ENCODE measurements around the gene LMX1B.

Gene LMX1B

DNA sequence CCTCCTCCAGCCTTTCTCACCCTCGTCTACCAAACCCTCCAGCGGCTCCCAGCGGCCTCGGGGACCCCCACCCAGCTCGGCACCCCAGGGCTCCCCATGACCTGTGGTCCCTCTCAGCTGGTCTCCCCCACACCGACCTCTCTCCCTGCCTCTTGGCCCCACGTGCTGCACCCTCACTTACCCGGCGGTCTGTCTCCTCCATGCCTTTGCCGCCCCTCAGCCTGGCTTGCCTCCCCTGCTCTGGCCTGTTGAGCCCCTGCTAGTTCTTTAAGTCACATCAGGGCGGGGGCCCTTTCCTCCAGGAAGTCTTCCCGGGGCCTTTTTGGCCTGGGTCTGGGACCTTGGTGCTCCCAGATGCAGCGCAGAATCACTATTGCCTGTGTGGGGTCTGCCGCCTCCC lies 81.5 kb downstream of the LMX1B start:
- H3K4me3 ChIP-seq (IDR thresholded peaks at IDR 0.05; ENCODE audit: insufficient read depth, low read depth, low read length), result no peak overlapping the region
- H3K27ac ChIP-seq, result no peak overlapping the region
- no peak overlapping the region for H3K4me2 ChIP-seq
- no peaks in the 10 kb centered on the region for H3K4me1 ChIP-seq (ENCODE audit: low read depth, poor library complexity, severe bottlenecking)
- H4K20me1 ChIP-seq (ENCODE audit: insufficient read depth), result no peaks in the 10 kb centered on the region
- H3K9ac ChIP-seq, result no peak overlapping the region
- no peaks in the 10 kb centered on the region for H3K79me2 ChIP-seq (ENCODE audit: insufficient read depth, low read depth)
- H3K36me3 ChIP-seq (ENCODE audit: insufficient read depth), result no peaks in the 10 kb centered on the region
- H2AFZ ChIP-seq (ENCODE audit: low read depth), result no peak overlapping the region
- TF ChIP-seq, protein P1, sequence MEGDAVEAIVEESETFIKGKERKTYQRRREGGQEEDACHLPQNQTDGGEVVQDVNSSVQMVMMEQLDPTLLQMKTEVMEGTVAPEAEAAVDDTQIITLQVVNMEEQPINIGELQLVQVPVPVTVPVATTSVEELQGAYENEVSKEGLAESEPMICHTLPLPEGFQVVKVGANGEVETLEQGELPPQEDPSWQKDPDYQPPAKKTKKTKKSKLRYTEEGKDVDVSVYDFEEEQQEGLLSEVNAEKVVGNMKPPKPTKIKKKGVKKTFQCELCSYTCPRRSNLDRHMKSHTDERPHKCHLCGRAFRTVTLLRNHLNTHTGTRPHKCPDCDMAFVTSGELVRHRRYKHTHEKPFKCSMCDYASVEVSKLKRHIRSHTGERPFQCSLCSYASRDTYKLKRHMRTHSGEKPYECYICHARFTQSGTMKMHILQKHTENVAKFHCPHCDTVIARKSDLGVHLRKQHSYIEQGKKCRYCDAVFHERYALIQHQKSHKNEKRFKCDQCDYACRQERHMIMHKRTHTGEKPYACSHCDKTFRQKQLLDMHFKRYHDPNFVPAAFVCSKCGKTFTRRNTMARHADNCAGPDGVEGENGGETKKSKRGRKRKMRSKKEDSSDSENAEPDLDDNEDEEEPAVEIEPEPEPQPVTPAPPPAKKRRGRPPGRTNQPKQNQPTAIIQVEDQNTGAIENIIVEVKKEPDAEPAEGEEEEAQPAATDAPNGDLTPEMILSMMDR (conservative IDR thresholded peaks at IDR 0.05; ENCODE audit: low read depth, low read length), result no peak
- H3K27me3 ChIP-seq (ENCODE audit: insufficient read depth, low read depth), result peaks cover 53% of the 10 kb centered on the region

DNA sequence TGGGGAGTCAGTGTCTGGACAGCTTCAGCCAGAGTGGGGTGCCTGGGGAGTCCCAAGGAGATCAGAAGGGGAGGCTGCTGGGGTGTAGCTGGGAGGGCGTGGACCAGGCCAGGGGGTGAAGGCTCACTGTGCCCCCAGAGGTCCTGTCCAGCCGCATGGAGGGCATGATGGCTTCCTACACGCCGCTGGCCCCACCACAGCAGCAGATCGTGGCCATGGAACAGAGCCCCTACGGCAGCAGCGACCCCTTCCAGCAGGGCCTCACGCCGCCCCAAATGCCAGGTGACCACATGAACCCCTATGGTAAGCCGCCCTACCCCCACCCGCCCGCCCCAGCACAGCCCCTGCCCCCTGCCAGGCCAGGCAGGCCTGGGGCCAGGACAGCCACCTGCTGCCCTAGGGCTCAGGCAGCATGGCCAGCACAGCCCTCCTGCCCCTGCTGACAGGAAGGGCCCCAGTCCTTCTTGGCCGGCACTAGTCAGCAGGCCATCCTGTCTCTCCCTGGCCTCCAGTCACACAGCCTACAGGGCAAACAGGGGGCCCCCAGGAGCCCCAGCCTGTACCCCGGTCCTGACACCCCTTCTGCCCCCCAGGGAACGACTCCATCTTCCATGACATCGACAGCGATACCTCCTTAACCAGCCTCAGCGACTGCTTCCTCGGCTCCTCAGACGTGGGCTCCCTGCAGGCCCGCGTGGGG lies 82.1 kb downstream of the LMX1B start:
- Histone ChIP-seq H2AFZ (ENCODE audit: low read depth) (no peak overlapping the region), H3K4me3 (IDR thresholded peaks at IDR 0.05; ENCODE audit: insufficient read depth, low read depth, low read length) (no peak overlapping the region), H3K27ac (no peak overlapping the region), H3K36me3 (ENCODE audit: insufficient read depth) (no peaks in the 10 kb centered on the region), H4K20me1 (ENCODE audit: insufficient read depth) (no peaks in the 10 kb centered on the region), H3K4me2 (no peak overlapping the region), H3K4me1 (ENCODE audit: low read depth, poor library complexity, severe bottlenecking) (no peaks in the 10 kb centered on the region), H3K27me3 (ENCODE audit: insufficient read depth, low read depth) (peaks cover 57% of the 10 kb centered on the region), H3K9ac (no peak overlapping the region), H3K79me2 (ENCODE audit: insufficient read depth, low read depth) (no peaks in the 10 kb centered on the region)
- TF ChIP-seq, protein P1 (conservative IDR thresholded peaks at IDR 0.05; ENCODE audit: low read depth, low read length), result no peak

DNA sequence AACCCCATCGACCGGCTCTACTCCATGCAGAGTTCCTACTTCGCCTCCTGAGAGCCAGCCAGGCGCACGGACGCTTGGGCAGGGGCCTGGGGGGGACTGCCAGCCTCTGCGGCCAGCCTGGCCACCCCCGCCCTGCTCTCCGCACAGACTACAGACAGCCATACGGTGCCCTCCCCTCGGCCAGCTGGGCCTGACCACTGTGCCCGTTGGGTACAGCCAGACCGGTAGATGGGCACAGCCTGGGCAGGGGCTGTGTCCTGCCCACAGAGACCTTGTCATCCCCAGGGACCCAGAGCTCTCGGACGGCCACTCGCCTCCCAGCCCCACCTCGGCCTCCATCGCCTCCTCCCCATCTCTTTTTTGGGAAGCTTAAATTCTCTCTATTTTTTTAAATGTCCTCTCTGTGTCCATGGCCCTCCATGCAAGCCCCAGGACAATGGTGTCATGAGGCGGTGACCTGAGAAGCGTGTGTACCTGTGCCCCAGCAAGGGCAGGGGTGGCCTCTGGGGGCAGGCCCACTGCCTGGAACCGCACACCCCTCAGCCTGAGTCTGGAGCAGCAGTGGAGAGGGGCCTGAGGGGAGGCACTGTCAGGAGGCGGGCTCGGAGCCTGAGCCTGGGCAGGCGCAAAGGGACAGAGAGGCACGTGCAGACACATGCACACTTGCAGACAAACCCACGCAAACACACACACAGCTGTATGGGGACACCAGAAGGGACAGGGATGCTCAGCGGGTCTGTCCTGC lies 82.8 kb downstream of the LMX1B start:
- H4K20me1 ChIP-seq (ENCODE audit: insufficient read depth), result no peaks in the 10 kb centered on the region

DNA sequence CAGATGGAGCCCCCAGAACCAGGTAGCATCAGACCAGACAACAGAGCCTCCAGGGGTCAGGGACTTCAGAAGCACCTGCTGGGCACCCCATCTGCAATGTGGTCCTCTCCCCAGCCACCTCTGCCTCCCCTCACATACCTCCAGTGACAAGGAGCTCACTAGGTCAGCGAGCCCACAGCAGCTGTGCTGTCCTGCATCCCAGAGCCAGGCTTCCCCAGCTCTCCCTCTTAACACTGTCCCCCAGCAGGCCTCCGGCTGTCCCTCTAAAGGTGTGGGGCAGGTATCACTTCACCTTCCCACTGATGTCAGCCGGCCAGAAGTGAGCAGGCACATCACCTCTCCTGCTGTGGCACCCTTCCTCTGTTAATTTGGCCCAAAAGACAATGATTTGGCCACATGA lies 83.6 kb downstream of the LMX1B start:
- no peaks in the 10 kb centered on the region for H4K20me1 ChIP-seq (ENCODE audit: insufficient read depth)
- H3K36me3 ChIP-seq (ENCODE audit: insufficient read depth), result no peaks in the 10 kb centered on the region
- H3K4me2 ChIP-seq, result no peak overlapping the region
- no peaks in the 10 kb centered on the region for H3K4me1 ChIP-seq (ENCODE audit: low read depth, poor library complexity, severe bottlenecking)
- TF ChIP-seq, protein P1 (conservative IDR thresholded peaks at IDR 0.05; ENCODE audit: low read depth, low read length), result no peak
- H3K27ac ChIP-seq, result no peak overlapping the region
- no peak overlapping the region for H2AFZ ChIP-seq (ENCODE audit: low read depth)
- no peaks in the 10 kb centered on the region for H3K79me2 ChIP-seq (ENCODE audit: insufficient read depth, low read depth)
- H3K4me3 ChIP-seq (IDR thresholded peaks at IDR 0.05; ENCODE audit: insufficient read depth, low read depth, low read length), result no peak overlapping the region
- H3K27me3 ChIP-seq (ENCODE audit: insufficient read depth, low read depth), result peaks cover 68% of the 10 kb centered on the region
- H3K9ac ChIP-seq, result no peak overlapping the region

More for the DNA sequence above, 82.8 kb downstream of the LMX1B start:
- Histone ChIP-seq H3K36me3 (ENCODE audit: insufficient read depth) (no peaks in the 10 kb centered on the region), H3K27me3 (ENCODE audit: insufficient read depth, low read depth) (peaks cover 64% of the 10 kb centered on the region), H3K9ac (no peak overlapping the region), H3K4me3 (IDR thresholded peaks at IDR 0.05; ENCODE audit: insufficient read depth, low read depth, low read length) (no peak overlapping the region), H3K27ac (no peak overlapping the region), H3K4me2 (no peak overlapping the region), H3K79me2 (ENCODE audit: insufficient read depth, low read depth) (no peaks in the 10 kb centered on the region), H2AFZ (ENCODE audit: low read depth) (no peak overlapping the region), H3K4me1 (ENCODE audit: low read depth, poor library complexity, severe bottlenecking) (no peaks in the 10 kb centered on the region)
- TF ChIP-seq, protein P1 (conservative IDR thresholded peaks at IDR 0.05; ENCODE audit: low read depth, low read length), result no peak
